T-helper 22 cell (primary cell): Measurements from ENCODE around the gene AGFG2.
"Not testable (repeated sequence)": the region's sequence is repeated elsewhere in the genome, so short reads cannot be mapped to it uniquely, and the experiment has no call there.

Source experiments
- DNase-seq: peaks from one replicate; pipeline ENCODE4 v3.0.0-alpha.2; 2020; ENCODE audit warnings: low read depth

Gene AGFG2

GRCh38 chr7:100520138-100520537 lies 18.9 kb upstream of the AGFG2 start:
- DNase-seq = no peak

- DNase-seq = no peak
These were observed 17.9 kb upstream of the AGFG2 start for GRCh38 chr7:100521076-100521475.

- not testable (repeated sequence) for DNase-seq
These were observed 17.0 kb upstream of the AGFG2 start for GRCh38 chr7:100521909-100522593.

GRCh38 chr7:100523192-100523591 lies 15.8 kb upstream of the AGFG2 start:
- DNase-seq = not testable (repeated sequence)

GRCh38 chr7:100528108-100528866 lies 10.7 kb upstream of the AGFG2 start:
- DNase-seq = not testable (repeated sequence)

- DNase-seq = no peak
These were observed 6.6 kb upstream of the AGFG2 start for GRCh38 chr7:100532165-100533022.

- DNase-seq = not testable (repeated sequence)
These were observed 3.0 kb upstream of the AGFG2 start for GRCh38 chr7:100535982-100536381.

- DNase-seq = not testable (repeated sequence)
These were observed 2.3 kb upstream of the AGFG2 start for GRCh38 chr7:100536695-100537094.

GRCh38 chr7:100538348-100538653 lies 702 bp upstream of the AGFG2 start:
- no peak for DNase-seq

- no peak for DNase-seq
These were observed 518 bp downstream of the AGFG2 start for GRCh38 chr7:100539436-100540006.

GRCh38 chr7:100540073-100540723 lies 1.2 kb downstream of the AGFG2 start:
- no peak for DNase-seq

GRCh38 chr7:100541309-100541708 lies 2.3 kb downstream of the AGFG2 start:
- DNase-seq = not testable (repeated sequence)

GRCh38 chr7:100543586-100543985 lies 4.6 kb downstream of the AGFG2 start:
- no peak for DNase-seq

- DNase-seq = no peak
These were observed 5.4 kb downstream of the AGFG2 start for GRCh38 chr7:100544386-100544785.

GRCh38 chr7:100544967-100545359 lies 6.0 kb downstream of the AGFG2 start:
- DNase-seq = no peak

- peak; percentile 40 for DNase-seq
These were observed 6.5 kb downstream of the AGFG2 start for GRCh38 chr7:100545360-100546128.

- no peak for DNase-seq
These were observed 7.3 kb downstream of the AGFG2 start for GRCh38 chr7:100546129-100546925.

- no peak for DNase-seq
These were observed 8.2 kb downstream of the AGFG2 start for GRCh38 chr7:100546926-100547800.

- DNase-seq = no peak
These were observed 8.9 kb downstream of the AGFG2 start for GRCh38 chr7:100547872-100548271.
